Measurements from ENCODE around the gene PRSS1. TPM values are rescaled to one million over a fixed set of nuclear protein-coding genes. Genes with fewer than 3 reads are reported as not detected.
"Not testable (repeated sequence)": the region's sequence is repeated elsewhere in the genome, so short reads cannot be mapped to it uniquely, and the experiment has no call there.

PRSS1 gene
- total RNA-seq, 3 donors from 2014 or later: not detected

DNA sequence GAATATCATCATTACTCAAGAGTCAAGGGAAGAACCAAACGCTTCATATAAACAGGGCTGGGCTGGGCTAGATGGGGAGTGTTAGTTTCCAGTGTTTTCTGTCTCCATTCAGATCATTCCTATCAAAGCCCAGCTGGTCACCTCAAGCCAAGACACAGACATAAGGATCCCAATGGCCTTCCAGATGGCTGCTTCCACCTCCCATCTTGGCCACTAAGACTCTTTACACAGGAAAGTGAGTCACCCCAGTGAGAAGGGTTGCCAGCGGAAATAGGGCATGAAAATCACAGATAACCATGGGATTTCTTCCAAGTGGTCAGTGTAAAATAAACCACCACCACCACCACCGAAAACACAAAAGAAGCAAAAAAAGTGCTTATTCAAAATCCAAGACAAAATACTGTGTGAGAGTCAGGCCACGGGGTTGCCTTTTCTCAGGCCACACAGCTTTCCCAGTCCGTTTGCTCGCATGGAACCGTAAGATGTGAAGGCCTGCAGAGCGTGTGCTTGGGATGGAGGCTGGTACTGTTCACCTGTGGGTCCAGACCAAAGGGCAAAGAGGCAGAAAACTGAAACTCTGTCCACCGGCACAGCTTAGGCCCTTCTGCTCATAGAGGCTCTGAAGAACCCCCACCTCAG is 27.1 kb downstream of the PRSS1 start:
- H3K9me3 ChIP-seq: no peaks in the 10 kb centered on the region
- H3K36me3 ChIP-seq: no peaks in the 10 kb centered on the region
- no peaks in the 10 kb centered on the region for H3K27me3 ChIP-seq
- H3K4me3 ChIP-seq: no peak overlapping the region
- no peak for DNase-seq (ENCODE audit: low spot score in 2 of 2)
- intact Hi-C loops (cut with DNase I; ENCODE audit: low total_unique reads): no loop called here
- no peaks in the 10 kb centered on the region for H3K4me1 ChIP-seq
- TF ChIP-seq, protein P1, sequence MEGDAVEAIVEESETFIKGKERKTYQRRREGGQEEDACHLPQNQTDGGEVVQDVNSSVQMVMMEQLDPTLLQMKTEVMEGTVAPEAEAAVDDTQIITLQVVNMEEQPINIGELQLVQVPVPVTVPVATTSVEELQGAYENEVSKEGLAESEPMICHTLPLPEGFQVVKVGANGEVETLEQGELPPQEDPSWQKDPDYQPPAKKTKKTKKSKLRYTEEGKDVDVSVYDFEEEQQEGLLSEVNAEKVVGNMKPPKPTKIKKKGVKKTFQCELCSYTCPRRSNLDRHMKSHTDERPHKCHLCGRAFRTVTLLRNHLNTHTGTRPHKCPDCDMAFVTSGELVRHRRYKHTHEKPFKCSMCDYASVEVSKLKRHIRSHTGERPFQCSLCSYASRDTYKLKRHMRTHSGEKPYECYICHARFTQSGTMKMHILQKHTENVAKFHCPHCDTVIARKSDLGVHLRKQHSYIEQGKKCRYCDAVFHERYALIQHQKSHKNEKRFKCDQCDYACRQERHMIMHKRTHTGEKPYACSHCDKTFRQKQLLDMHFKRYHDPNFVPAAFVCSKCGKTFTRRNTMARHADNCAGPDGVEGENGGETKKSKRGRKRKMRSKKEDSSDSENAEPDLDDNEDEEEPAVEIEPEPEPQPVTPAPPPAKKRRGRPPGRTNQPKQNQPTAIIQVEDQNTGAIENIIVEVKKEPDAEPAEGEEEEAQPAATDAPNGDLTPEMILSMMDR (IDR thresholded peaks at IDR 0.05): no peak
- TF ChIP-seq POLR2AphosphoS5 (IDR thresholded peaks at IDR 0.05) (no peak), POLR2A (IDR thresholded peaks at IDR 0.05) (no peak)
- H3K27ac ChIP-seq: no peak overlapping the region

DNA sequence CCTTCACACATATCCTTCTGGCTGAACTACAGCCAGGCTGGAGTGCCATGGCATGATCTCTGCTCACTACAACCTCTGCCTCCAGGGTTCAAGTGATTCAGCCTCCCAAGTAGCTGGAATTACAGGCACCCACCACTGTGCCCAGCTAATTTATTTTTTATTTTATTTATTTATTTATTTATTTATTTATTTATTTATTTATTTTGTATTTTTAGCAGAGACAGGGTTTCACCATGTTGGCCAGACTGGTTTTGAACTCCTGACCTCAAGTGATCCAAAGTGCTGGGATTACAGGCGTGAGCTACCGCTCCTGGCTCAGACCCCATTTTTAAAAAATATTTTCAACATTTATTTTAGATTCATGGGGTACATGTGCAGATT is 27.6 kb downstream of the PRSS1 start:
- H3K27me3 ChIP-seq; DNase-seq (ENCODE audit: low spot score in 2 of 2); H3K36me3 ChIP-seq; H3K4me3 ChIP-seq; H3K4me1 ChIP-seq; H3K27ac ChIP-seq; H3K9me3 ChIP-seq; intact Hi-C loops (cut with DNase I; ENCODE audit: low total_unique reads): not testable (repeated sequence)

GRCh38 chr7:142777318-142777717 is 28.0 kb downstream of the PRSS1 start:
- Histone ChIP-seq H3K27ac (no peak overlapping the region), H3K4me1 (no peaks in the 10 kb centered on the region), H3K36me3 (no peaks in the 10 kb centered on the region), H3K4me3 (no peak overlapping the region), H3K9me3 (no peaks in the 10 kb centered on the region), H3K27me3 (no peaks in the 10 kb centered on the region)
- intact Hi-C loops (cut with DNase I; ENCODE audit: low total_unique reads): no loop called here
- no peak for DNase-seq (ENCODE audit: low spot score in 2 of 2)
- no peak for TF ChIP-seq POLR2AphosphoS5 (IDR thresholded peaks at IDR 0.05)
- no peak for TF ChIP-seq POLR2A (IDR thresholded peaks at IDR 0.05)
- TF ChIP-seq, protein P1 (IDR thresholded peaks at IDR 0.05): no peak

GRCh38 chr7:142782922-142783900 is 33.9 kb downstream of the PRSS1 start:
- intact Hi-C loops (cut with DNase I; ENCODE audit: low total_unique reads): no loop called here
- Histone ChIP-seq H3K9me3 (no peaks in the 10 kb centered on the region), H3K4me1 (no peaks in the 10 kb centered on the region), H3K4me3 (peak overlapping the region; percentile 13 to 55 (median 33)), H3K27ac (no peak overlapping the region), H3K36me3 (no peaks in the 10 kb centered on the region), H3K27me3 (no peaks in the 10 kb centered on the region)
- peak; percentile 82 to 83 for DNase-seq (ENCODE audit: low spot score in 2 of 2)
- no peak for TF ChIP-seq POLR2A (IDR thresholded peaks at IDR 0.05)
- TF ChIP-seq, protein P1 (IDR thresholded peaks at IDR 0.05): peak; percentile 77 to 95 (median 93)

GRCh38 chr7:142784096-142784495 is 34.8 kb downstream of the PRSS1 start:
- Histone ChIP-seq H3K27ac (no peak overlapping the region), H3K27me3 (no peaks in the 10 kb centered on the region), H3K9me3 (no peaks in the 10 kb centered on the region), H3K36me3 (no peaks in the 10 kb centered on the region), H3K4me3 (no peak overlapping the region), H3K4me1 (no peaks in the 10 kb centered on the region)
- intact Hi-C loops (cut with DNase I; ENCODE audit: low total_unique reads): no loop called here
- DNase-seq (ENCODE audit: low spot score in 2 of 2): no peak
- TF ChIP-seq POLR2AphosphoS5 (IDR thresholded peaks at IDR 0.05): no peak
- TF ChIP-seq, protein P1 (IDR thresholded peaks at IDR 0.05): no peak
- no peak for TF ChIP-seq POLR2A (IDR thresholded peaks at IDR 0.05)

Data from breast epithelium (tissue), 4 donors.